Activated CD4-positive, alpha-beta T cell treated with anti-CD3 and anti-CD28 coated beads, Interleukin-10, Interleukin-2, amounts not matched to agents 100 ng/mL and 50 ng/mL, durations not matched to agents 16 hours and 8 hours (primary cell): ENCODE data around the gene OR9G1.
"Not testable (repeated sequence)": the region's sequence is repeated elsewhere in the genome, so short reads cannot be mapped to it uniquely, and the experiment has no call there.

Experiments
- DNase-seq: peaks from one replicate; pipeline ENCODE4 v3.0.0-alpha.2; 2020

The OR9G1 gene, protein sequence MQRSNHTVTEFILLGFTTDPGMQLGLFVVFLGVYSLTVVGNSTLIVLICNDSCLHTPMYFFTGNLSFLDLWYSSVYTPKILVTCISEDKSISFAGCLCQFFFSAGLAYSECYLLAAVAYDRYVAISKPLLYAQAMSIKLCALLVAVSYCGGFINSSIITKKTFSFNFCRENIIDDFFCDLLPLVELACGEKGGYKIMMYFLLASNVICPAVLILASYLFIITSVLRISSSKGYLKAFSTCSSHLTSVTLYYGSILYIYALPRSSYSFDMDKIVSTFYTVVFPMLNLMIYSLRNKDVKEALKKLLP

DNA sequence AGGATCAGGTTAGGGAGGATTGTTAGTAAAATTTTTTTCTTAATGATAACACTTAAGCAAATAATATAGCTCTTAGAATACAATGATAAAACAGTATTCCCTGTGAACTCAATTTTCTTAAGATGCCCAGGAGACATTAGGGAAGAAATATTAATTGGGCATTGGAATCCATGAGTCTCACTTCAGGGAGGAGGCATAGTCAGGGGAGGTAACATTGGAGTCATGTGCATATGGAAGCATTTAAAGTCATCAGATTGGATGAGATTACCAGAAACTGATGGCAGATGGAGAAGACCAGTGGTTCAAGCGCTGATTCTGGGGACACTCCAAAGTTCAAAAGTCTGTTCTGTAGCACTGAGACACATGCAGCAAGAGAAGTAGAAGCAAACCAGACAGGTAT, at the start of gene OR9G1:
OR9G1 (plus strand) TSS at position 301 of the 400 bp plus-strand sequence. CDS start 1,293 bp downstream, outside the sequence.
- DNase-seq, result no peak

DNA sequence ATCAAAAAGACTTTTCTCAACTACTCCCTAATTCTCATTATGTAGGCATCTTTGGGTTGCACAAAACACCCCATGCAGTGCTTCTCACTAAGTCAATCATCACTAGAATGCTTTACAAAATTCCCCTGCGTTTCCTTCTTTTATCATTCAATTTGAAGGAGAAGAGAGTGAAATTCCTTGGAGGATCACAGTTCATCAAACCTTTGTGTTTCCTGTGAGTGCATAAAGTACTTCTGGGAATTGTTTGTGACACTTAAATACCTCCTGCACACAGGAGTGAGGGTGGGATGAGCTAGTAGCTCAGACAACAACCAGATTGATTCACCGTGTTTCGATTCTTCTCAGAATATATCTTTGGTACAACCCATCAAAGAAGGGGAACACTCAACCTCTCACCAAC, 39.1 kb upstream of the OR9G1 start:
- DNase-seq, result no peak

DNA sequence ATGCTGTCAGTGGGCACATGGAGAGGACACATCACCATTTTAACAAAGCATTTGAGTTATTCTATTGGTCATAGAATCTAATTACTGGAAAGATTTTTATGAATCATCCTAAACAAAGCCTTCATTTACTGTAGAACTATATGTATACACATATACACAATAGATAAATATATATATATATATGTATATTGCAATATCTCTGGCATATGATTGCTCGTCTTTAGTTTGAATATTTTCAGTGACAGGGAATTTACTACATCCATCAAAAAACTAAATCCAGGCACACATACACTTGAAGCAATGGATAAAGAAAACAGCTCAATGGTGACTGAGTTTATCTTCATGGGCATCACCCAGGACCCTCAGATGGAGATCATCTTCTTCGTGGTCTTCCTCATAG, 35.5 kb upstream of the OR9G1 start, which contains the start of gene OR5AR1:
OR5AR1 (plus strand) TSS at position 301 of the 400 bp plus-strand sequence; CDS start at position 301, 0 bp downstream.
- no peak for DNase-seq

DNA sequence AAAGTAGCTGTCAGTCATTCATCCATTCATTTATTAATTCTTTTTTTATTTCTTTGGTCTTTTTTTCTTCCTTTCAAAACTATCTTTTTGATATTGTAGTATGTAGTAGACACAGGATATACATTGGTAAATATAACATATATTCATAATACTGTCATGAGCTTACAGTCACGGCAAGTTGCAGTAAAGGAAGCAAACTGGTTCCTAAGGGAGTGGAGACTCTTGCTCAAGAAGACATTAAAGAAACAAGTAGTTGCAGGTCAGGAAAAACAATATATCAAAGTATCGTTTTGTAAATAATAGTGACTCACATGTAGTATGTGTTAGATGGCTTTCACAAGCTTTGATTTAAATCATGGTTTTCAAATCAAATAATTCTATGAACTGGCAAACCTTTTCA, 27.9 kb upstream of the OR9G1 start:
- DNase-seq, result no peak

DNA sequence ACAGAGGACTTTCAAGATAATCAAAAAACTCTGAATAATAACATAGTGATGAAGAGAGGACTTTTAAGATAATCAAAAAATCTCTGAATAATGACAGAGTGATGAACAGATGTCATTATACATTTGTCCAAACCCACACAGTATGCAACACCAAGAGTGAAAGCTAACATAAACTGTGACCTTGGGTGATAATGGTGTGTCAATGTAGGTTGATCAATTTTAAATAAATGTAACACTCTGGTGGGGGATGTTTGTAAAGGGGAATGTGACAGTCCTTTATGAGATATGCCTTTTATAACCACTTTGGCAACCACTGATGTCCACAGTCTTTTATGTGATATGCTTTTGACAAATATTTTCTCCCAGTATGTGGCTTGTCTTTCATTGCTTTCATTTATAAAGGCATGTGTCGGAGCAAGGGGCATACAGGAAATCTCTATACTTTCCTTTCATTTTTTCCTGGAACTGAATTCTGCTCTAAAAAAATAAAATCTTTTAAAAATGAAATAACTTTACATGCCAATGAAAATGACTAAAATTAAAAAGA, 10.3 kb upstream of the OR9G1 start:
- no peak for DNase-seq

GRCh38 chr11:56691179-56691578, 7.7 kb upstream of the OR9G1 start:
- DNase-seq, result not testable (repeated sequence)

DNA sequence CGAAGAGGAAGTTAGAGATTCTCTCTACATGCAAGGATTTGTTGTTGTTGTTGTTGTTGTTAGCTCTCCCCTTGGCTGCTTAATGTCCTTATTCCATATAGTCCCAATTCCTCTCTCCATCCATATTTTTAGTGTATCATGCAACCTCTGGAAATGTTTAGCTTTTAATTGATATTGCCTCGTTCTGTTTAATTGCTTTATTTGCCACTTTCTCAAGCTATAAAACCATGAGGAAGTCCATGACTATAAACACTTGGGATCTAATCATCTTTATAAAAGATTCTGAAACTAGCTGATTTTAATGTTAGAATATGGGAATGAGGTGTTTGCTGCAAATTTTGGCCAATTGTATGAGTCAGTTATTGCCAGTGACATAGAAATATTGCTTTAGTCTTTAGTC, 5.5 kb upstream of the OR9G1 start:
- no peak for DNase-seq

GRCh38 chr11:56700242-56700913, 1.5 kb downstream of the OR9G1 start:
- peak; percentile 1 for DNase-seq

GRCh38 chr11:56700914-56701485, 2.1 kb downstream of the OR9G1 start:
- DNase-seq, result no peak

DNA sequence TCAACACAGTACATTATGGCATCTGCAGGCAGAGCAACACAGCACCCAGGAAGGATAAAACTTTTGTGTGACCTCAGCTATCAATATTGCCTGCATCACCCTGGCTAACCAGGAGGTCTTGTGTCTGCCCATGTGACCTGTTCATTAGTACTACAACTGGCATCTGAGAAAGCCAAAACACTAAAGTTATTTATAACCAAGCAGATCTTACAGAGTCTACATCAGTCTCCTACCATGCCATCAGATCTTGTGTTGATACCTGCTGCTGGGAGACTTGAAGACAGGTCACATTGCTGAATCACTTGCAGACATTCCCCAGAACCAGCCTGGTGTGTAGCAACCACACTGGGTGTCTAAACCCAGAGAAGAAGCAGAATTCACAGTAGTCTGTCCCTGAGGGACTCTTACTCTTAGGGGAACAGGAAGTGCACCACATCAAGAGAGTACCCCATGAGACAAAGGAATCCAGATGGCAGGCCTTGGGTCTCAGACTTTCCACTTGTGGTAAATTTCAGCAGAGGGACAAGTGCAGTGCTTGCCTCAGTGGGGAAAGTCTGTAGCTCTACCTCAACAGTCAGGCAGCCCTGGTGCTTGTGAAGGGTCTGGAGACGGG, 7.0 kb downstream of the OR9G1 start:
- no peak for DNase-seq

GRCh38 chr11:56706486-56706885, 7.6 kb downstream of the OR9G1 start:
- DNase-seq, result no peak

DNA sequence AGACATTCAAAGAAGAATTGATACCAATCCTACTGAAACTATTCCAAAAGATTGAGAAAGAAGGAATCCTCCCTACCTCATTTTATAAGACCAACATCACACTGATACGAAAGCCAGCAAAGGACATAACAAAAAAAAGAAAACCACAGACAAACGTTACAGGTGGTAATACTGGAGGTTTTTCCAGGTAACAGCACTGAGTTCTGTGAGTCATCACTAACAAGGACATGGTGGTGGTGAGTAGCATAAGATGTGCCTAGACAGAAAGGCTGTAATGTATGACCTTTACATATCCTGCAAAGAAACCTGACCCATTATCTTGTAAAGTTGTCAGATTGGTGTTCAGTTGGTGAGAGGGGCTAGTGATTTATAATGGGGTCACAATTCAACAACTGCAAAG, 15.3 kb downstream of the OR9G1 start:
- DNase-seq, result no peak

DNA sequence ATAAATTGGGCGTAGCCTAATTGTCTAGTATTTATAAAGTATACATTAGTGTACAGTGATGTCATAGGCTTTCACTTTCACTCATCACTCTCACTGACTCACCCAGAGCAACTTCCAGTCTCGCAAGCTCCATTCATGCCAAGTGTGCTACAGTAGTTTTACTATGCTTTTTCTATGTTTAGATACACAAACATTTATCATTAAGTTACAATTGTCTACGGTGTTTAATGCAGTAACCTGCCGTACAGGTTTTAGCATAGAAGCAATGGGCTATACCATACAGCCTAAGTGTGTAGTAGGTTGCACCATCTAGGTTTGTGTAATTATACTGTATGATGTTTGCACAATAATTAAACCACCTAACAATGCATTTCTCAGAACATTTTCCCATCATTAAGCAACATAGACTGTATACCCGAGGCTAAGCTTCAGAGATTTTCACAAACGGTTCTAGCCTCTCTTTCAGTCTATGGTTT, 17.5 kb downstream of the OR9G1 start:
- peak; percentile 33 for DNase-seq

DNA sequence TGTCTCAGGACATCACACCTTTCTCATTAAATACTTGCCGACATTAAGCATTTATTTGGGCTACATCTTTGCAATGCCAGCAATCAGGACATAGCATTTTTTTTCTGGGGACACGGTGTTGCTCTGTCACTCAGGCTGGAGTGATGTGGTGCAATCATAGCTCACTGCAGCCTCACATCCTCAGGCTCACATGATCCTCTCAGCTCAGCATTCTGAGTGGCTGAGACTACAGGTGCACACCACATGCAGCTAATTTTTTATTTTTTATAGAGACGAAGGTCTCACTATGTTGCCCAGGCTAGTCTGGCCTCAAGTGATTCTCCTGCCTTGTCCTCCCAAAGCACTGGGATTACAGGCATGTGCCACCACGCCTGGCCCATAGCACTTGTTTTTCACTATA, 21.6 kb downstream of the OR9G1 start:
- DNase-seq, result no peak

- DNase-seq, result no peak
These were observed 41.2 kb downstream of the OR9G1 start for GRCh38 chr11:56740107-56740506.

DNA sequence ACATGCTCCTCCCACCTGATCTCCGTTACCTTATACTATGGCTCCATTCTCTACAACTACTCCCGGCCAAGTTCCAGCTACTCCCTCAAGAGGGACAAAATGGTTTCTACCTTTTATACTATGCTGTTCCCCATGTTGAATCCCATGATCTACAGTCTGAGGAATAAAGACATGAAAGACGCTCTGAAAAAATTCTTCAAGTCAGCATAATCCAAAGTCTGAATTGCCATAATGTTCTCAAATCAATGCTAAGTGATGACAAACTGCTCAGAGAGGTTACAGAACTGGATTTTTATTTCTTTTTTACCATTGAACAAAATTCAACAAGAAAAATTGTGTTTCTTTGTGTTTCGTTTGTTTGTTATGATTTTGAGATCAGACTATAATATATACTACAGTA, 42.0 kb downstream of the OR9G1 start:
- no peak for DNase-seq

DNA sequence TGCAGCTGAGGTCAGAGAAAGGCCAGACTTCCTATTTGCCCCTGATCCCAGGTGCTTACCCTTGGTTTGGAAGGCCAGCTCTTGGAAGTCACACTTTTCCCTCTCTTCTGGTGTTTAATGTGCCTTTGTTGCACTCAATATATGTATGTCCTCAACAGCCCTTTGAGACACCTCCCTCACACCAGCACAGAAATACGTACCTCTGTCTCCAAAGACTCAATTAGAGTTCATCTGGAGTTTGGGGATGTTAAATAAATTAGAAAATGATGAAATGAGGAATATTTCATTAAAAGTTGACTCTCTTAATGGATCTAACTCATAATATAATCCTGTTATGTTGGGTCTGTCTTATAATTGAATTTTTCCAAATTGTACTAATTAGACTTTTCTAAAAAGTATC, 49.7 kb downstream of the OR9G1 start, which contains the start of gene OR9G4:
OR9G4 (minus strand) TSS at position 101 of the 400 bp plus-strand sequence. CDS start 4,931 bp downstream, outside the sequence.
- no peak for DNase-seq

DNA sequence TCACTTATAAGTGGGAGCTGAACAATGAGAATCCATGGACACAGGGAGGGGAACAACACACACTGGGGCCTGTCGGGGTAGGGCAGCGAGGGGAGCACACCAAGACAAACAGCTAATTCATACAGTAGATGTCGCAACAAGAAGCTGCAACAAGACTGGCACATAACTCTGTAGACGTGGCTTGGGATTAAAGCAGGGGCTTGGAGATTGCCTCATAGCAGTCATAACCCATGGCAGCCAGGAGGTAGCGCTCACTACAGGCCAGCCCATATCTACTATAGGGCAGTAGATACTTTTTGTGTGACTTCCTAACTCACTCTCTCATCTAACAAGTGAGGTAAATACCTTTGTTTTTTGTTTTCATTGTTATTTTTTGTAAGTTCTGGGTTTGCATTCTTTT, 51.3 kb downstream of the OR9G1 start:
- no peak for DNase-seq

- DNase-seq, result no peak
These were observed 52.6 kb downstream of the OR9G1 start for GRCh38 chr11:56751480-56751879.
